ENCODE measurements around the gene RGS3. TPM values are rescaled to one million over a fixed set of nuclear protein-coding genes. Genes with fewer than 3 reads are reported as not detected.

RGS3 gene
- total RNA-seq, 1 experiment from 2014 or later = 16.6 TPM

DNA sequence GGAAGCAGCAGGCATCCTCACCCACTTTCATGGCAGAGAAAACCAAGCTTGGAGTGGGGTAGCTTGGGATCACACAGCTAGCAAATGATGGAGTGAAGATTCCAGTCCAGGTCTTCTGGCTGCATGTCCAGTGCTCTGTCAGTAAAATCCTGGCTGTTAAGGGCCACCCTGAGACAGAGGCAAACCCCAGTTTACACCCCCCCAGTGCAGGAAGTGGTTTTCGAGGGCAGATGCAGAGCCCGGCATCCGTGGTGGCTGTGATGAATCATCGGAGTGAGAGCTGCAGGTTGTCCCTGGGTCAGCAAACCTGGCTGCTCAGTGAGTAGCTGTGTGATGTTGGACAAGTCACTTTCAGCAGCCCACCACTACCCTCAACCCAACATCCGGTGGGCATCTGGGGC is 115.4 kb downstream of the RGS3 start (continued):
- TF ChIP-seq ESRRA (CRISPR knock-in tag; IDR thresholded peaks at IDR 0.05; ENCODE audit: borderline replicate concordance) (no peak), E2F4 (CRISPR knock-in tag; IDR thresholded peaks at IDR 0.05; ENCODE audit: borderline replicate concordance, low read depth) (no peak), ATF2 (CRISPR knock-in tag; IDR thresholded peaks at IDR 0.05; ENCODE audit: borderline replicate concordance, low read depth) (no peak), ZNF263 (CRISPR knock-in tag; IDR thresholded peaks at IDR 0.05; ENCODE audit: low read depth) (no peak), JUN (CRISPR knock-in tag; IDR thresholded peaks at IDR 0.05) (no peak), SMAD4 (CRISPR knock-in tag; IDR thresholded peaks at IDR 0.05) (no peak), MLX (CRISPR knock-in tag; IDR thresholded peaks at IDR 0.05) (no peak), NR2C2 (CRISPR knock-in tag; IDR thresholded peaks at IDR 0.05) (no peak)
- TF ChIP-seq, protein P1, sequence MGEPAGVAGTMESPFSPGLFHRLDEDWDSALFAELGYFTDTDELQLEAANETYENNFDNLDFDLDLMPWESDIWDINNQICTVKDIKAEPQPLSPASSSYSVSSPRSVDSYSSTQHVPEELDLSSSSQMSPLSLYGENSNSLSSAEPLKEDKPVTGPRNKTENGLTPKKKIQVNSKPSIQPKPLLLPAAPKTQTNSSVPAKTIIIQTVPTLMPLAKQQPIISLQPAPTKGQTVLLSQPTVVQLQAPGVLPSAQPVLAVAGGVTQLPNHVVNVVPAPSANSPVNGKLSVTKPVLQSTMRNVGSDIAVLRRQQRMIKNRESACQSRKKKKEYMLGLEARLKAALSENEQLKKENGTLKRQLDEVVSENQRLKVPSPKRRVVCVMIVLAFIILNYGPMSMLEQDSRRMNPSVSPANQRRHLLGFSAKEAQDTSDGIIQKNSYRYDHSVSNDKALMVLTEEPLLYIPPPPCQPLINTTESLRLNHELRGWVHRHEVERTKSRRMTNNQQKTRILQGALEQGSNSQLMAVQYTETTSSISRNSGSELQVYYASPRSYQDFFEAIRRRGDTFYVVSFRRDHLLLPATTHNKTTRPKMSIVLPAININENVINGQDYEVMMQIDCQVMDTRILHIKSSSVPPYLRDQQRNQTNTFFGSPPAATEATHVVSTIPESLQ (CRISPR knock-in tag; IDR thresholded peaks at IDR 0.05) = no peak

GRCh38 chr9:113579283-113580040 is 115.9 kb downstream of the RGS3 start:
- CTCF ChIA-PET = interaction anchor here (0.7 to 3.0 kb wide), 10 partner anchors 7 to 134 kb away, joined by 3 to 27 read pairs (median 10); no protein-coding TSS in a partner anchor
- H3K4me1 Mint-ChIP-seq = peaks cover 18% of the 10 kb centered on the region
- POLR2A ChIA-PET = no interaction called here
- DNase-seq (ENCODE audit: low spot score) (no peak), ATAC-seq (no peak)
- H3K27ac Mint-ChIP-seq = 0 out of 2 replicates have a peak overlapping the region, but pooled peaks have one; percentile 20
- H3K27me3 Mint-ChIP-seq (ENCODE audit: low read depth) = no peaks in the 10 kb centered on the region
- H3K9me3 Mint-ChIP-seq = no peaks in the 10 kb centered on the region
- H3K4me3 Mint-ChIP-seq = no peak overlapping the region
- TF ChIP-seq ZNF219 (CRISPR knock-in tag; IDR thresholded peaks at IDR 0.05; ENCODE audit: borderline replicate concordance) = no peak
- no peak for TF ChIP-seq JUN (CRISPR knock-in tag; IDR thresholded peaks at IDR 0.05)
- no peaks in the 10 kb centered on the region for H3K36me3 Mint-ChIP-seq

GRCh38 chr9:113580041-113580953 is 116.8 kb downstream of the RGS3 start:
- no peak for DNase-seq (ENCODE audit: low spot score)
- H3K27me3 Mint-ChIP-seq (ENCODE audit: low read depth) = no peaks in the 10 kb centered on the region
- ChIA-PET POLR2A (no interaction called here), CTCF (interaction anchor here (0.7 to 3.0 kb wide), 6 partner anchors 8 to 134 kb away, joined by 3 to 27 read pairs (median 13); no protein-coding TSS in a partner anchor)
- no peaks in the 10 kb centered on the region for H3K36me3 Mint-ChIP-seq
- no peak for ATAC-seq
- peaks cover 13% of the 10 kb centered on the region for H3K4me1 Mint-ChIP-seq
- no peaks in the 10 kb centered on the region for H3K9me3 Mint-ChIP-seq
- TF ChIP-seq ZMAT4 (CRISPR knock-in tag; IDR thresholded peaks at IDR 0.05) (no peak), ZNF317 (CRISPR knock-in tag; IDR thresholded peaks at IDR 0.05; ENCODE audit: borderline replicate concordance, low read depth) (no peak), JAZF1 (CRISPR knock-in tag; IDR thresholded peaks at IDR 0.05) (no peak), NR1H2 (CRISPR knock-in tag; IDR thresholded peaks at IDR 0.05) (no peak), ATF1 (CRISPR knock-in tag; IDR thresholded peaks at IDR 0.05) (no peak), RELA (CRISPR knock-in tag; IDR thresholded peaks at IDR 0.05; ENCODE audit: borderline replicate concordance) (no peak), ZNF396 (CRISPR knock-in tag; IDR thresholded peaks at IDR 0.05; ENCODE audit: borderline replicate concordance) (no peak)
- TF ChIP-seq, protein P2, sequence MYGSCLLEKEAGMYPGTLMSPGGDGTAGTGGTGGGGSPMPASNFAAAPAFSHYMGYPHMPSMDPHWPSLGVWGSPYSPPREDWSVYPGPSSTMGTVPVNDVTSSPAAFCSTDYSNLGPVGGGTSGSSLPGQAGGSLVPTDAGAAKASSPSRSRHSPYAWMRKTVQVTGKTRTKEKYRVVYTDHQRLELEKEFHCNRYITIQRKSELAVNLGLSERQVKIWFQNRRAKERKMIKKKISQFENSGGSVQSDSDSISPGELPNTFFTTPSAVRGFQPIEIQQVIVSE (CRISPR knock-in tag; IDR thresholded peaks at IDR 0.05; ENCODE audit: borderline replicate concordance) = no peak
- TF ChIP-seq, protein P3, sequence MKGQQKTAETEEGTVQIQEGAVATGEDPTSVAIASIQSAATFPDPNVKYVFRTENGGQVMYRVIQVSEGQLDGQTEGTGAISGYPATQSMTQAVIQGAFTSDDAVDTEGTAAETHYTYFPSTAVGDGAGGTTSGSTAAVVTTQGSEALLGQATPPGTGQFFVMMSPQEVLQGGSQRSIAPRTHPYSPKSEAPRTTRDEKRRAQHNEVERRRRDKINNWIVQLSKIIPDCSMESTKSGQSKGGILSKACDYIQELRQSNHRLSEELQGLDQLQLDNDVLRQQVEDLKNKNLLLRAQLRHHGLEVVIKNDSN (CRISPR knock-in tag; IDR thresholded peaks at IDR 0.05) = no peak
- TF ChIP-seq, protein P4, sequence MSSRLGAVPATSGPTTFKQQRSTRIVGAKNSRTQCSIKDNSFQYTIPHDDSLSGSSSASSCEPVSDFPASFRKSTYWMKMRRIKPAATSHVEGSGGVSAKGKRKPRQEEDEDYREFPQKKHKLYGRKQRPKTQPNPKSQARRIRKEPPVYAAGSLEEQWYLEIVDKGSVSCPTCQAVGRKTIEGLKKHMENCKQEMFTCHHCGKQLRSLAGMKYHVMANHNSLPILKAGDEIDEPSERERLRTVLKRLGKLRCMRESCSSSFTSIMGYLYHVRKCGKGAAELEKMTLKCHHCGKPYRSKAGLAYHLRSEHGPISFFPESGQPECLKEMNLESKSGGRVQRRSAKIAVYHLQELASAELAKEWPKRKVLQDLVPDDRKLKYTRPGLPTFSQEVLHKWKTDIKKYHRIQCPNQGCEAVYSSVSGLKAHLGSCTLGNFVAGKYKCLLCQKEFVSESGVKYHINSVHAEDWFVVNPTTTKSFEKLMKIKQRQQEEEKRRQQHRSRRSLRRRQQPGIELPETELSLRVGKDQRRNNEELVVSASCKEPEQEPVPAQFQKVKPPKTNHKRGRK (CRISPR knock-in tag; IDR thresholded peaks at IDR 0.05; ENCODE audit: borderline replicate concordance) = no peak
- H3K4me3 Mint-ChIP-seq = no peak overlapping the region
- no peak overlapping the region for H3K27ac Mint-ChIP-seq
